ENCODE data around the gene DHRS2. TPM values are rescaled to one million over a fixed set of nuclear protein-coding genes. Genes with fewer than 3 reads are reported as not detected.

DHRS2 gene
- total and polyA plus RNA-seq, 5 donors: not detected

- H3K9me3 ChIP-seq (ENCODE audit: control insufficient read depth, low read length): no peaks in the 10 kb centered on the region
- H3K4me3 ChIP-seq (ENCODE audit: low read length): no peak overlapping the region
- no peak overlapping the region for H3K27ac ChIP-seq (ENCODE audit: low read length)
- intact Hi-C loops (cut with DNase I): no loop called here
- H3K27me3 ChIP-seq (ENCODE audit: control insufficient read depth, insufficient read depth): no peaks in the 10 kb centered on the region
- WGBS: 84% methylated on average over 6 of the region's 6 CpGs
- H3K4me1 ChIP-seq (ENCODE audit: control insufficient read depth, insufficient read depth, low read length): no peaks in the 10 kb centered on the region
- no peak for DNase-seq
- ATAC-seq: no peak
Observed at GRCh38 chr14:23613242-23614070, 22.7 kb upstream of the DHRS2 start.

- no peaks in the 10 kb centered on the region for H3K9me3 ChIP-seq (ENCODE audit: control insufficient read depth, low read length)
- intact Hi-C loops (cut with DNase I): no loop called here
- H3K27ac ChIP-seq (ENCODE audit: low read length): no peak overlapping the region
- no peaks in the 10 kb centered on the region for H3K4me1 ChIP-seq (ENCODE audit: control insufficient read depth, insufficient read depth, low read length)
- ATAC-seq (no peak), DNase-seq (no peak)
- WGBS: 53% methylated on average over 2 of the region's 2 CpGs
- no peaks in the 10 kb centered on the region for H3K27me3 ChIP-seq (ENCODE audit: control insufficient read depth, insufficient read depth)
- H3K4me3 ChIP-seq (ENCODE audit: low read length): no peak overlapping the region
Observed at GRCh38 chr14:23614395-23614828, 21.8 kb upstream of the DHRS2 start.

- Histone ChIP-seq H3K4me3 (ENCODE audit: low read length) (no peak overlapping the region), H3K9me3 (ENCODE audit: control insufficient read depth, low read length) (no peaks in the 10 kb centered on the region), H3K4me1 (ENCODE audit: control insufficient read depth, insufficient read depth, low read length) (no peaks in the 10 kb centered on the region), H3K27ac (ENCODE audit: low read length) (no peak overlapping the region), H3K27me3 (ENCODE audit: control insufficient read depth, insufficient read depth) (no peaks in the 10 kb centered on the region)
- DNase-seq: no peak
- intact Hi-C loops (cut with DNase I): no loop called here
- WGBS: 44% methylated on average over 5 of the region's 5 CpGs
- no peak for ATAC-seq
Observed at GRCh38 chr14:23615856-23616255, 20.3 kb upstream of the DHRS2 start.

GRCh38 chr14:23617539-23617938 lies 18.6 kb upstream of the DHRS2 start:
- no peaks in the 10 kb centered on the region for H3K27me3 ChIP-seq (ENCODE audit: control insufficient read depth, insufficient read depth)
- 81% methylated on average over 1 of the region's 1 CpG for WGBS
- H3K9me3 ChIP-seq (ENCODE audit: control insufficient read depth, low read length): no peaks in the 10 kb centered on the region
- intact Hi-C loops (cut with DNase I): no loop called here
- ATAC-seq: no peak
- no peak for DNase-seq
- no peak overlapping the region for H3K27ac ChIP-seq (ENCODE audit: low read length)
- no peaks in the 10 kb centered on the region for H3K4me1 ChIP-seq (ENCODE audit: control insufficient read depth, insufficient read depth, low read length)
- H3K4me3 ChIP-seq (ENCODE audit: low read length): no peak overlapping the region

GRCh38 chr14:23618415-23618988 lies 17.7 kb upstream of the DHRS2 start:
- WGBS: 43% methylated on average over 2 of the region's 2 CpGs
- no peak for ATAC-seq
- Histone ChIP-seq H3K27ac (ENCODE audit: low read length) (no peak overlapping the region), H3K4me3 (ENCODE audit: low read length) (no peak overlapping the region), H3K27me3 (ENCODE audit: control insufficient read depth, insufficient read depth) (no peaks in the 10 kb centered on the region), H3K4me1 (ENCODE audit: control insufficient read depth, insufficient read depth, low read length) (no peaks in the 10 kb centered on the region), H3K9me3 (ENCODE audit: control insufficient read depth, low read length) (no peaks in the 10 kb centered on the region)
- intact Hi-C loops (cut with DNase I): no loop called here
- DNase-seq: no peak

GRCh38 chr14:23620177-23620702 lies 15.9 kb upstream of the DHRS2 start:
- WGBS: 73% methylated on average over 3 of the region's 3 CpGs
- ATAC-seq (no peak), DNase-seq (no peak)
- Histone ChIP-seq H3K27ac (ENCODE audit: low read length) (no peak overlapping the region), H3K27me3 (ENCODE audit: control insufficient read depth, insufficient read depth) (no peaks in the 10 kb centered on the region), H3K4me1 (ENCODE audit: control insufficient read depth, insufficient read depth, low read length) (no peaks in the 10 kb centered on the region), H3K9me3 (ENCODE audit: control insufficient read depth, low read length) (peaks cover 3% of the 10 kb centered on the region), H3K4me3 (ENCODE audit: low read length) (no peak overlapping the region)
- intact Hi-C loops (cut with DNase I): no loop called here

- H3K9me3 ChIP-seq (ENCODE audit: control insufficient read depth, low read length): peaks cover 3% of the 10 kb centered on the region
- 60% methylated on average over 6 of the region's 6 CpGs for WGBS
- intact Hi-C loops (cut with DNase I): no loop called here
- H3K4me1 ChIP-seq (ENCODE audit: control insufficient read depth, insufficient read depth, low read length): no peaks in the 10 kb centered on the region
- no peaks in the 10 kb centered on the region for H3K27me3 ChIP-seq (ENCODE audit: control insufficient read depth, insufficient read depth)
- H3K27ac ChIP-seq (ENCODE audit: low read length): no peak overlapping the region
- ATAC-seq (no peak), DNase-seq (no peak)
- H3K4me3 ChIP-seq (ENCODE audit: low read length): no peak overlapping the region
Observed at GRCh38 chr14:23621204-23621931, 14.8 kb upstream of the DHRS2 start.

GRCh38 chr14:23621932-23622730 lies 14.0 kb upstream of the DHRS2 start:
- peaks cover 3% of the 10 kb centered on the region for H3K9me3 ChIP-seq (ENCODE audit: control insufficient read depth, low read length)
- WGBS: 78% methylated on average over 4 of the region's 4 CpGs
- no peak for ATAC-seq
- H3K4me3 ChIP-seq (ENCODE audit: low read length): no peak overlapping the region
- H3K4me1 ChIP-seq (ENCODE audit: control insufficient read depth, insufficient read depth, low read length): no peaks in the 10 kb centered on the region
- no peak overlapping the region for H3K27ac ChIP-seq (ENCODE audit: low read length)
- H3K27me3 ChIP-seq (ENCODE audit: control insufficient read depth, insufficient read depth): no peaks in the 10 kb centered on the region
- intact Hi-C loops (cut with DNase I): no loop called here
- no peak for DNase-seq

GRCh38 chr14:23622990-23623389 lies 13.2 kb upstream of the DHRS2 start:
- DNase-seq (no peak), ATAC-seq (no peak)
- no peak overlapping the region for H3K4me3 ChIP-seq (ENCODE audit: low read length)
- peaks cover 3% of the 10 kb centered on the region for H3K9me3 ChIP-seq (ENCODE audit: control insufficient read depth, low read length)
- intact Hi-C loops (cut with DNase I): no loop called here
- 85% methylated on average over 4 of the region's 4 CpGs for WGBS
- H3K27me3 ChIP-seq (ENCODE audit: control insufficient read depth, insufficient read depth): no peaks in the 10 kb centered on the region
- H3K27ac ChIP-seq (ENCODE audit: low read length): no peak overlapping the region
- H3K4me1 ChIP-seq (ENCODE audit: control insufficient read depth, insufficient read depth, low read length): no peaks in the 10 kb centered on the region

GRCh38 chr14:23623962-23624361 lies 12.2 kb upstream of the DHRS2 start:
- H3K27ac ChIP-seq (ENCODE audit: low read length): no peak overlapping the region
- DNase-seq (no peak), ATAC-seq (no peak)
- intact Hi-C loops (cut with DNase I): no loop called here
- H3K4me1 ChIP-seq (ENCODE audit: control insufficient read depth, insufficient read depth, low read length): no peaks in the 10 kb centered on the region
- no peak overlapping the region for H3K4me3 ChIP-seq (ENCODE audit: low read length)
- no peaks in the 10 kb centered on the region for H3K27me3 ChIP-seq (ENCODE audit: control insufficient read depth, insufficient read depth)
- peaks cover 3% of the 10 kb centered on the region for H3K9me3 ChIP-seq (ENCODE audit: control insufficient read depth, low read length)

All from right cardiac atrium (tissue), 5 donors.